ENCODE data around the gene ZBTB18.

GRCh38 chr1:244069326-244069898 is 18.3 kb downstream of the ZBTB18 start:
- TF ChIP-seq CTCF (IDR thresholded peaks at IDR 0.05) (no peak), EP300 (IDR thresholded peaks at IDR 0.05; ENCODE audit: borderline replicate concordance in 1 of 2, low read depth in 1 of 2, low read length in 1 of 2) (no peak), MAX (IDR thresholded peaks at IDR 0.05; ENCODE audit: low read depth) (no peak), EZH2phosphoT487 (IDR thresholded peaks at IDR 0.05; ENCODE audit: borderline replicate concordance, low read depth) (no peak), TCF12 (IDR thresholded peaks at IDR 0.05) (no peak), REST (IDR thresholded peaks at IDR 0.05; ENCODE audit: low read depth, low read length) (no peak), RFX5 (IDR thresholded peaks at IDR 0.05; ENCODE audit: low read length) (no peak), TAF1 (IDR thresholded peaks at IDR 0.05; ENCODE audit: borderline replicate concordance, low read depth, low read length) (no peak), JUND (IDR thresholded peaks at IDR 0.05) (no peak), SIN3A (IDR thresholded peaks at IDR 0.05; ENCODE audit: borderline replicate concordance, low read depth, low read length) (no peak), YY1 (IDR thresholded peaks at IDR 0.05; ENCODE audit: low read depth) (no peak), TEAD4 (IDR thresholded peaks at IDR 0.05; ENCODE audit: borderline replicate concordance, insufficient read depth) (no peak), FOXM1 (IDR thresholded peaks at IDR 0.05; ENCODE audit: low read depth) (no peak)

All from SK-N-SH (cell line).